K562 (cell line): Measurements from ENCODE around the gene C16orf95. TPM values are rescaled to one million over a fixed set of nuclear protein-coding genes. Genes with fewer than 3 reads are reported as not detected.

Source experiments
- CEBPG ChIP-seq, 3 experiments: fragments of 200-800 bp in 1 of 3; sonication (Bioruptor generic) in 1 of 3; sonication (generic) in 1 of 3; formaldehyde crosslinking in 1 of 3; IDR thresholded peaks in 2 of 3; conservative IDR thresholded peaks in 1 of 3; 2 replicates each; pipeline versions ENCODE4 v1.6.1 to v1.8.0; 2016 to 2022; ENCODE audit warnings: missing compliant biosample characterization in 2 of 3, missing genetic modification characterization in 2 of 3, mild to moderate bottlenecking in 1 of 3, missing genetic modification reagents in 1 of 3
- DDX20 ChIP-seq: fragments of 450-650 bp; IDR thresholded peaks from 2 replicates; pipeline ENCODE4 v1.6.1; 2016; ENCODE audit warnings: missing genetic modification characterization, low read depth, mild to moderate bottlenecking, missing compliant biosample characterization, moderate library complexity
- IFI16 ChIP-seq: fragments of 250-450 bp; sonication (Bioruptor Pico); IDR thresholded peaks from 2 replicates; pipeline ENCODE4 v2.1.2; 2022; ENCODE audit warnings: mild to moderate bottlenecking, inconsistent platforms
- MCM3 ChIP-seq: fragments of 450-650 bp; IDR thresholded peaks from 2 replicates; pipeline ENCODE4 v1.6.1; 2016
- MTA2 ChIP-seq: fragments of 450-650 bp; IDR thresholded peaks from 2 replicates; pipeline ENCODE4 v1.6.1; 2016; ENCODE audit warnings: low read depth
- NCOR1 ChIP-seq: fragments of 450-650 bp; IDR thresholded peaks from 2 replicates; pipeline ENCODE4 v1.6.1; 2016; ENCODE audit warnings: mild to moderate bottlenecking, moderate library complexity
- POLR2A ChIP-seq: fragments of 450-650 bp; conservative IDR thresholded peaks from 2 replicates; pipeline ENCODE4 v1.6.1; 2016
- POLR2AphosphoS5 ChIP-seq: IDR thresholded peaks from 2 replicates; pipeline ENCODE4 v1.6.1; 2011; ENCODE audit warnings: mild to moderate bottlenecking, low read depth, low read length, moderate library complexity; ENCODE audit not compliant: control insufficient read depth, insufficient read depth
- POLR3A ChIP-seq: IDR thresholded peaks from 2 replicates; pipeline ENCODE4 v1.6.1; 2011; ENCODE audit warnings: borderline replicate concordance, mild to moderate bottlenecking, moderate library complexity; ENCODE audit not compliant: insufficient read length, insufficient read depth; ENCODE audit errors: extremely low read depth
- SMC3 ChIP-seq: conservative IDR thresholded peaks from 2 replicates; pipeline ENCODE4 v1.6.1; 2011; ENCODE audit warnings: low read depth, low read length, improper control_type of control experiment; ENCODE audit not compliant: insufficient read depth
- TBP ChIP-seq: optimal IDR thresholded peaks from 2 replicates; pipeline ENCODE3; 2011; ENCODE audit warnings: low read depth, low read length, improper control_type of control experiment
- ZBTB33 ChIP-seq: sonication (generic); formaldehyde crosslinking; IDR thresholded peaks from 2 replicates; pipeline ENCODE4 v1.8.1; 2023; ENCODE audit warnings: mild to moderate bottlenecking, missing genetic modification reagents
- ZNF217 ChIP-seq: sonication (generic); formaldehyde crosslinking; IDR thresholded peaks from 2 replicates; pipeline ENCODE4 v1.8.0; 2022; ENCODE audit warnings: mild to moderate bottlenecking, missing genetic modification reagents
- ZNF586 ChIP-seq: fragments of 450-650 bp; formaldehyde crosslinking; conservative IDR thresholded peaks from 2 replicates; pipeline ENCODE4 v1.4.0; 2020; ENCODE audit warnings: mild to moderate bottlenecking, moderate library complexity
- ZNF780A ChIP-seq: fragments of 250-450 bp; sonication (Bioruptor Pico); IDR thresholded peaks from 2 replicates; pipeline ENCODE4 v1.5.0; 2021; ENCODE audit warnings: mild to moderate bottlenecking
- ZSCAN29 ChIP-seq: fragments of 450-650 bp; IDR thresholded peaks from 2 replicates; pipeline ENCODE4 v1.6.1; 2017
- polyA plus RNA-seq, 8 experiments: library from polyadenylated mRNA; depleted of rRNA in 4 of 8; stranded (reverse) in 5 of 8; unstranded in 3 of 8; fragments of >200 nt; fragmentation: Nextera tagmentation in 2 of 8; fragmentation: Illumina TruSeq in 1 of 8; extraction: Ambion mirVana in 2 of 8; extraction: Trizol in 1 of 8; gene quantifications; 2 replicates each; pipeline versions ENCODE4 v1.2.1 to v1.2.3, GENCODE V29; 2011 to 2014; ENCODE audit warnings: inconsistent platforms in 1 of 8, missing spikeins in 1 of 8
- total RNA-seq, 7 experiments: library from RNA; depleted of rRNA in 6 of 7; stranded (reverse); fragments of >200 nt in 6 of 7; fragmentation: Illumina TruSeq in 2 of 7; extraction: Trizol in 2 of 7; gene quantifications; 2 replicates each; pipeline versions ENCODE4 v1.2.1 to v1.2.3, GENCODE V29; 2011 to 2021; ENCODE audit warnings: low replicate concordance in 1 of 7
- TF ChIP-seq, protein P1 (sequence below): fragments of 250-450 bp; sonication (Bioruptor Pico); IDR thresholded peaks from 2 replicates; pipeline ENCODE4 v1.5.0; 2020; ENCODE audit warnings: mild to moderate bottlenecking, borderline replicate concordance
- TF ChIP-seq, protein P2 (sequence below): sonication (generic); formaldehyde crosslinking; IDR thresholded peaks from 2 replicates; pipeline ENCODE4 v1.8.0; 2022; ENCODE audit warnings: mild to moderate bottlenecking, missing genetic modification reagents

C16orf95 gene
- total and polyA plus RNA-seq, 9 of the 15 experiments (the other 6 are each of a cell fraction or from before 2014, with no cell fraction given), result 6.5 to 20.5 (median 9.4) TPM

DNA sequence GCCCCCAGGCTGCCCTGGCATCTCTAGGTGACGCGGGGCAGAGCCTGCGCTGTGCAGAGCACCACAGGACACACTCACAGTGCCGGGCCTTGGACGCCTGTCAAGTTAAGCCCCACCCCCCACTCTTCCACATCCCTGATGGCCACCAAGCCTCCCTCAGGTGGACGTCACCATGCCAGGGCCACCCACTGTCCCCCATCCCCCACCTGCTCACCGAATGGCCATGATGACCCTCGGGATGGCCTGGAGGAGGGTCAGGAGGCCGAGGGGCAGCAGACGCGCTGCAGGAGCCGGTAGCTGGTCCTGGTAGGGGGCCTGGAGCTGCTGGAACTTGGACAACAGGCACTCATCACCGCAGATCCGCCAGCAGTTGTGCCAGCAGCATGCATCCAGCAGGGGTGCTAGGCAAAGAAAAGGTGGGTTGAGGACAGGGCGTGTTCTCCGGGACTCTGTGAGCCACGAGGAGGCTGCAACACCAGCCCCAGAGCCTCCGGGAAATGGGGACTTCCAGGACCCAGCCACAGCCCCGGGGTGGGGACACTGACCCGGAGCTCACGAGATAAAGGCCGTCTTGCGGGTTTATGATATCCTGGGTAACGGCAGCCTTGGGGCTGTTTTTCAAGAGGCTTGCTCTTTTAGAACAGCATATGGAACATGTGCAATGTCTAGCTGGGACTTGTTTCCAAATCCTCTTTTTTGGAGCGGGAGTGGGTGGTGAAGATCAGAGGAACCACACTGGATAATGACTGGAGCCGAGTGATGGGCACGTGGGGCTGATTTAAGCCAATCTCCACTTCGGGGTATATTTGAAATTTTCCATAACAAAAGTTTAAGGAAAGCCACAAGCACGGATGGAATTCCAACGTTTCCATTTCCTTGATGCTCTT is 11.4 kb downstream of the C16orf95 start (continued):
- TF ChIP-seq, protein P1, sequence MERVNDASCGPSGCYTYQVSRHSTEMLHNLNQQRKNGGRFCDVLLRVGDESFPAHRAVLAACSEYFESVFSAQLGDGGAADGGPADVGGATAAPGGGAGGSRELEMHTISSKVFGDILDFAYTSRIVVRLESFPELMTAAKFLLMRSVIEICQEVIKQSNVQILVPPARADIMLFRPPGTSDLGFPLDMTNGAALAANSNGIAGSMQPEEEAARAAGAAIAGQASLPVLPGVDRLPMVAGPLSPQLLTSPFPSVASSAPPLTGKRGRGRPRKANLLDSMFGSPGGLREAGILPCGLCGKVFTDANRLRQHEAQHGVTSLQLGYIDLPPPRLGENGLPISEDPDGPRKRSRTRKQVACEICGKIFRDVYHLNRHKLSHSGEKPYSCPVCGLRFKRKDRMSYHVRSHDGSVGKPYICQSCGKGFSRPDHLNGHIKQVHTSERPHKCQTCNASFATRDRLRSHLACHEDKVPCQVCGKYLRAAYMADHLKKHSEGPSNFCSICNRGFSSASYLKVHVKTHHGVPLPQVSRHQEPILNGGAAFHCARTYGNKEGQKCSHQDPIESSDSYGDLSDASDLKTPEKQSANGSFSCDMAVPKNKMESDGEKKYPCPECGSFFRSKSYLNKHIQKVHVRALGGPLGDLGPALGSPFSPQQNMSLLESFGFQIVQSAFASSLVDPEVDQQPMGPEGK (CRISPR knock-in tag), result no peak
- TF ChIP-seq ZBTB33 (CRISPR knock-in tag), result no peak
- TF ChIP-seq POLR2AphosphoS5, result 0 out of 2 replicates have a peak, but pooled peaks have one; percentile 14
- no peak for TF ChIP-seq IFI16 (CRISPR knock-in tag)
- no peak for TF ChIP-seq ZSCAN29
- TF ChIP-seq DDX20 (tag), result no peak
- TF ChIP-seq NCOR1, result peak; percentile 37
- TF ChIP-seq MTA2, result no peak
- no peak for TF ChIP-seq ZNF586 (CRISPR knock-in tag)
- no peak for TF ChIP-seq MCM3
- peak; percentile 46 for TF ChIP-seq TBP
- no peak for TF ChIP-seq ZNF217
- TF ChIP-seq POLR3A, result no peak
- peak; percentile 82 for TF ChIP-seq POLR2A
- TF ChIP-seq, protein P2, sequence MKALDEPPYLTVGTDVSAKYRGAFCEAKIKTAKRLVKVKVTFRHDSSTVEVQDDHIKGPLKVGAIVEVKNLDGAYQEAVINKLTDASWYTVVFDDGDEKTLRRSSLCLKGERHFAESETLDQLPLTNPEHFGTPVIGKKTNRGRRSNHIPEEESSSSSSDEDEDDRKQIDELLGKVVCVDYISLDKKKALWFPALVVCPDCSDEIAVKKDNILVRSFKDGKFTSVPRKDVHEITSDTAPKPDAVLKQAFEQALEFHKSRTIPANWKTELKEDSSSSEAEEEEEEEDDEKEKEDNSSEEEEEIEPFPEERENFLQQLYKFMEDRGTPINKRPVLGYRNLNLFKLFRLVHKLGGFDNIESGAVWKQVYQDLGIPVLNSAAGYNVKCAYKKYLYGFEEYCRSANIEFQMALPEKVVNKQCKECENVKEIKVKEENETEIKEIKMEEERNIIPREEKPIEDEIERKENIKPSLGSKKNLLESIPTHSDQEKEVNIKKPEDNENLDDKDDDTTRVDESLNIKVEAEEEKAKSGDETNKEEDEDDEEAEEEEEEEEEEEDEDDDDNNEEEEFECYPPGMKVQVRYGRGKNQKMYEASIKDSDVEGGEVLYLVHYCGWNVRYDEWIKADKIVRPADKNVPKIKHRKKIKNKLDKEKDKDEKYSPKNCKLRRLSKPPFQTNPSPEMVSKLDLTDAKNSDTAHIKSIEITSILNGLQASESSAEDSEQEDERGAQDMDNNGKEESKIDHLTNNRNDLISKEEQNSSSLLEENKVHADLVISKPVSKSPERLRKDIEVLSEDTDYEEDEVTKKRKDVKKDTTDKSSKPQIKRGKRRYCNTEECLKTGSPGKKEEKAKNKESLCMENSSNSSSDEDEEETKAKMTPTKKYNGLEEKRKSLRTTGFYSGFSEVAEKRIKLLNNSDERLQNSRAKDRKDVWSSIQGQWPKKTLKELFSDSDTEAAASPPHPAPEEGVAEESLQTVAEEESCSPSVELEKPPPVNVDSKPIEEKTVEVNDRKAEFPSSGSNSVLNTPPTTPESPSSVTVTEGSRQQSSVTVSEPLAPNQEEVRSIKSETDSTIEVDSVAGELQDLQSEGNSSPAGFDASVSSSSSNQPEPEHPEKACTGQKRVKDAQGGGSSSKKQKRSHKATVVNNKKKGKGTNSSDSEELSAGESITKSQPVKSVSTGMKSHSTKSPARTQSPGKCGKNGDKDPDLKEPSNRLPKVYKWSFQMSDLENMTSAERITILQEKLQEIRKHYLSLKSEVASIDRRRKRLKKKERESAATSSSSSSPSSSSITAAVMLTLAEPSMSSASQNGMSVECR (CRISPR knock-in tag), result no peak
- TF ChIP-seq CEBPG (CRISPR knock-in tag; IDR thresholded peaks at IDR 0.05), result no peak
- TF ChIP-seq CEBPG (tag; conservative IDR thresholded peaks at IDR 0.05 in 1 of 2, IDR thresholded peaks at IDR 0.05 in 1 of 2), result no peak
- no peak for TF ChIP-seq SMC3
- no peak for TF ChIP-seq ZNF780A (CRISPR knock-in tag)
